IMR-90 (cell line): Measurements from ENCODE around the gene PLA2G2D. TPM values are rescaled to one million over a fixed set of nuclear protein-coding genes. Genes with fewer than 3 reads are reported as not detected.
A peak's percentile ranks its signal among the peaks of the same experiment; 100 is the strongest.

Experiments used
- ATAC-seq: fragments of 200-7000 bp; cut with Tn5 transposase; 2 replicates; pipeline ENCODE4 v1.9.1; 2020; ENCODE audit warnings: low read depth, mild to moderate bottlenecking, moderate library complexity
- BruUV-seq: library from RNA; stranded (reverse); fragments of 400-500 nt; replicated peaks from 2 replicates; lab custom pipeline; 2021; lab: Mats Ljungman, UMichigan
- CTCF ChIA-PET: fragments of 300-600 bp; formaldehyde crosslinking; extraction: SDS; loops from one replicate; lab custom pipeline; 2021; ENCODE audit warnings: antibody characterized with exemption; lab: Yijun Ruan, JAX
- POLR2A ChIA-PET: fragments of 300-600 bp; sonication (Branson Sonifier 250); formaldehyde crosslinking; loops from one replicate; lab custom pipeline; 2022; ENCODE audit warnings: antibody characterized with exemption; ENCODE audit not compliant: unreplicated experiment; lab: Charles Lee
- DNase-seq: peaks from one replicate; pipeline ENCODE4 v3.0.0; 2013
- H2AFZ ChIP-seq: replicated peaks from 2 replicates; pipeline ENCODE3; 2013; ENCODE audit warnings: low read length, mild to moderate bottlenecking; ENCODE audit not compliant: poor library complexity
- H2AK5ac ChIP-seq: 2 replicates; pipeline ENCODE4 v1.6.1; 2013; ENCODE audit warnings: low read depth, low read length, inconsistent platforms
- H2AK9ac ChIP-seq: replicated peaks from 2 replicates; pipeline ENCODE3; 2013; ENCODE audit warnings: mild to moderate bottlenecking, low read depth, low read length, moderate library complexity; ENCODE audit not compliant: poor library complexity
- H2BK120ac ChIP-seq: 2 replicates; pipeline ENCODE4 v1.6.1; 2013; ENCODE audit warnings: low read depth, low read length, inconsistent platforms
- H2BK15ac ChIP-seq: 3 replicates; pipeline ENCODE4 v1.6.1; 2013; ENCODE audit warnings: low read depth, low read length, inconsistent platforms
- H2BK20ac ChIP-seq: 2 replicates; pipeline ENCODE4 v1.6.1; 2013; ENCODE audit warnings: low read depth, mild to moderate bottlenecking, inconsistent platforms, low read length, moderate library complexity
- H2BK5ac ChIP-seq: 2 replicates; pipeline ENCODE4 v1.6.1; 2013; ENCODE audit warnings: mild to moderate bottlenecking, low read depth, low read length, inconsistent platforms; ENCODE audit not compliant: poor library complexity, severe bottlenecking
- H3K14ac ChIP-seq: replicated peaks from 2 replicates; pipeline ENCODE4 v1.6.1; 2013; ENCODE audit warnings: low read depth, low read length, inconsistent platforms
- H3K18ac ChIP-seq: 2 replicates; pipeline ENCODE4 v1.6.1; 2013; ENCODE audit warnings: low read depth, low read length, control low read depth
- H3K23ac ChIP-seq: 2 replicates; pipeline ENCODE4 v1.6.1; 2013; ENCODE audit warnings: low read depth, low read length, inconsistent platforms
- H3K27ac ChIP-seq: 2 replicates; pipeline ENCODE4 v1.5.1; 2013; ENCODE audit warnings: mild to moderate bottlenecking, control low read depth, low read length; ENCODE audit not compliant: insufficient read depth
- H3K27me3 ChIP-seq: 2 replicates; pipeline ENCODE4 v1.6.1; 2013; ENCODE audit warnings: low read length; ENCODE audit not compliant: control insufficient read depth, insufficient read depth
- H3K36me3 ChIP-seq: 2 replicates; pipeline ENCODE4 v1.6.1; 2013; ENCODE audit warnings: low read length, mixed read lengths; ENCODE audit not compliant: control insufficient read depth, insufficient read depth
- H3K4ac ChIP-seq: 2 replicates; pipeline ENCODE4 v1.6.1; 2013; ENCODE audit warnings: low read depth, low read length, inconsistent platforms
- H3K4me1 ChIP-seq: 2 replicates; pipeline ENCODE4 v1.6.1; 2013; ENCODE audit warnings: low read length, mixed read lengths; ENCODE audit not compliant: control insufficient read depth, insufficient read depth
- H3K4me2 ChIP-seq: 2 replicates; pipeline ENCODE4 v1.6.1; 2013; ENCODE audit warnings: low read depth, mild to moderate bottlenecking, control low read depth, low read length, moderate library complexity
- H3K4me3 ChIP-seq: 2 replicates; pipeline ENCODE4 v1.5.1; 2013; ENCODE audit warnings: low read depth, mild to moderate bottlenecking, control low read depth, low read length, moderate library complexity; ENCODE audit not compliant: insufficient read depth
- H3K56ac ChIP-seq: 2 replicates; pipeline ENCODE4 v1.6.1; 2013; ENCODE audit warnings: low read length, inconsistent platforms; ENCODE audit not compliant: insufficient read depth; ENCODE audit errors: extremely low read depth
- H3K79me1 ChIP-seq, 2 experiments: 2 replicates each; pipeline ENCODE4 v1.6.1; 2013; ENCODE audit warnings: low read length in 2 of 2, inconsistent platforms in 1 of 2, low read depth in 1 of 2
- H3K9ac ChIP-seq: 2 replicates; pipeline ENCODE4 v1.6.1; 2013; ENCODE audit warnings: low read depth, low read length, control low read depth
- H3K9me1 ChIP-seq: 2 replicates; pipeline ENCODE4 v1.6.1; 2013; ENCODE audit warnings: low read length, inconsistent platforms; ENCODE audit not compliant: insufficient read depth
- H3K9me3 ChIP-seq: 2 replicates; pipeline ENCODE4 v1.6.1; 2013; ENCODE audit warnings: low read length; ENCODE audit not compliant: control insufficient read depth, insufficient read depth
- H4K20me1 ChIP-seq: 2 replicates; pipeline ENCODE4 v1.6.1; 2013; ENCODE audit warnings: low read length, inconsistent platforms; ENCODE audit not compliant: insufficient read depth
- H4K5ac ChIP-seq: 2 replicates; pipeline ENCODE4 v1.6.1; 2013; ENCODE audit warnings: mild to moderate bottlenecking, low read depth, low read length, control low read depth
- H4K8ac ChIP-seq, 2 experiments: 2 replicates each; pipeline ENCODE4 v1.6.1; 2013; ENCODE audit warnings: low read depth in 2 of 2, low read length in 2 of 2, control low read depth in 1 of 2, inconsistent platforms in 1 of 2
- H4K91ac ChIP-seq: 2 replicates; pipeline ENCODE4 v1.6.1; 2013; ENCODE audit warnings: low read depth, low read length, inconsistent platforms; ENCODE audit not compliant: insufficient read depth
- BHLHE40 ChIP-seq: fragments of 150-350 bp; IDR thresholded peaks from 2 replicates; pipeline ENCODE4 v1.6.1; 2016; ENCODE audit warnings: mild to moderate bottlenecking, low read depth, low read length
- CEBPB ChIP-seq: IDR thresholded peaks from 2 replicates; pipeline ENCODE4 v1.6.1; 2012; ENCODE audit warnings: low read depth, low read length, improper control_type of control experiment
- CHD1 ChIP-seq: IDR thresholded peaks from 2 replicates; pipeline ENCODE4 v1.6.1; 2012; ENCODE audit warnings: low read depth, low read length, improper control_type of control experiment
- CTCF ChIP-seq: conservative IDR thresholded peaks from 2 replicates; pipeline ENCODE4 v1.5.1; 2012; ENCODE audit warnings: mild to moderate bottlenecking, low read depth, low read length, improper control_type of control experiment
- ELK1 ChIP-seq: fragments of 150-350 bp; IDR thresholded peaks from 2 replicates; pipeline ENCODE4 v1.6.1; 2016; ENCODE audit warnings: low read depth, mild to moderate bottlenecking, low read length, moderate library complexity, borderline replicate concordance
- FOS ChIP-seq: fragments of 150-350 bp; IDR thresholded peaks from 2 replicates; pipeline ENCODE4 v1.6.1; 2016; ENCODE audit warnings: low read depth, low read length
- MAFK ChIP-seq: IDR thresholded peaks from 2 replicates; pipeline ENCODE4 v1.6.1; 2012; ENCODE audit warnings: low read depth, low read length, improper control_type of control experiment
- MAZ ChIP-seq: IDR thresholded peaks from 2 replicates; pipeline ENCODE4 v1.6.1; 2012; ENCODE audit warnings: low read depth, mild to moderate bottlenecking, low read length, improper control_type of control experiment, moderate library complexity, borderline replicate concordance
- MXI1 ChIP-seq: IDR thresholded peaks from 2 replicates; pipeline ENCODE4 v1.6.1; 2012; ENCODE audit warnings: low read depth, mild to moderate bottlenecking, low read length, moderate library complexity, borderline replicate concordance
- NFE2L2 ChIP-seq: fragments of 150-350 bp; IDR thresholded peaks from 2 replicates; pipeline ENCODE4 v1.6.1; 2016; ENCODE audit warnings: low read depth, mild to moderate bottlenecking, low read length
- RAD21 ChIP-seq: IDR thresholded peaks from 2 replicates; pipeline ENCODE4 v1.6.1; 2012; ENCODE audit warnings: low read length, improper control_type of control experiment
- RCOR1 ChIP-seq: IDR thresholded peaks from 2 replicates; pipeline ENCODE4 v1.6.1; 2012; ENCODE audit warnings: mild to moderate bottlenecking, low read length, improper control_type of control experiment; ENCODE audit not compliant: insufficient replicate concordance
- RFX5 ChIP-seq: IDR thresholded peaks from 2 replicates; pipeline ENCODE4 v1.8.0; 2012; ENCODE audit warnings: low read depth, mild to moderate bottlenecking, low read length, moderate library complexity
- USF2 ChIP-seq: fragments of 150-350 bp; IDR thresholded peaks from 2 replicates; pipeline ENCODE4 v1.6.1; 2017; ENCODE audit warnings: mild to moderate bottlenecking, antibody characterized with exemption, low read length, low read depth
- WGBS, 2 experiments: methylation state at CpG; one replicate each; pipeline versions ENCODE4 v1.1.5 to v1.1.7; 2013; ENCODE audit warnings: missing lambda C conversion rate in 2 of 2; ENCODE audit not compliant: insufficient read length in 1 of 2; ENCODE audit errors: extremely low coverage in 2 of 2; 5-methylcytosine and 5-hydroxymethylcytosine counted together
- dilution Hi-C: fragments of 300-500 bp; cut with HindIII; formaldehyde crosslinking; loops from one replicate; pipeline ENCODE4 v1.14.3; 2018; ENCODE audit warnings: low sequenced_read_pairs; ENCODE audit not compliant: unreplicated experiment
- in situ Hi-C: fragments of 300-500 bp; cut with MboI; formaldehyde crosslinking; loops from 3 replicates; pipeline ENCODE4 v1.14.3; 2019; ENCODE audit warnings: low sequenced_read_pairs, inconsistent platforms, mixed read lengths
- intact Hi-C: fragments of 100-400 bp; cut with micrococcal nuclease; formaldehyde crosslinking; loops from 2 replicates; pipeline ENCODE4 v1.10.0; 2022
- polyA plus RNA-seq, 3 experiments: library from polyadenylated mRNA; depleted of rRNA; stranded (reverse); fragments of >200 nt; gene quantifications; 2 replicates each; pipeline ENCODE4 v1.2.3, GENCODE V29; 2012; ENCODE audit warnings: low replicate concordance in 1 of 3
- total RNA-seq: library from RNA; depleted of rRNA; stranded (reverse); fragments of >200 nt; gene quantifications from 2 replicates; pipeline ENCODE4 v1.2.3, GENCODE V29; 2012

The PLA2G2D gene
- total and polyA plus RNA-seq, 2 of the 4 experiments (the other 2 are of a cell fraction): not detected

GRCh38 chr1:20151906-20152598 is 32.7 kb upstream of the PLA2G2D start:
- no peak overlapping the region for H3K4ac ChIP-seq
- H2BK5ac ChIP-seq: no peak overlapping the region
- no peak overlapping the region for H3K18ac ChIP-seq
- peak overlapping the region; percentile 59 for H3K4me2 ChIP-seq
- H2BK20ac ChIP-seq: no peak overlapping the region
- no peak overlapping the region for H3K23ac ChIP-seq
- H4K20me1 ChIP-seq: no peaks in the 10 kb centered on the region; the same call in 1 of the 2 replicates
- H3K14ac ChIP-seq: no peak overlapping the region
- no peak overlapping the region for H2AK5ac ChIP-seq
- dilution Hi-C loops: no loop called here
- peak overlapping the region; percentile 98 for H2AFZ ChIP-seq
- peaks cover 5% of the 10 kb centered on the region for H3K27me3 ChIP-seq
- BruUV-seq: no TSS peak
- 0 out of 2 replicates have a peak overlapping the region, but pooled peaks have one; percentile 8 for H3K4me3 ChIP-seq
- no peak overlapping the region for H2BK15ac ChIP-seq
- H3K27ac ChIP-seq: no peak overlapping the region
- no peak overlapping the region for H2BK120ac ChIP-seq
- H4K8ac ChIP-seq: no peak overlapping the region; a peak in 1 of 4 replicates
- 0% methylated on average over 5 of the region's 29 CpGs; no CpG with 5 or more reads in 1 of the 2 experiments for WGBS, 2 experiments
- no peaks in the 10 kb centered on the region for H3K36me3 ChIP-seq
- ChIA-PET POLR2A (interaction anchor here (0.6 to 1.1 kb wide), 2 partner anchors 43 to 1520 kb away, joined by 3 to 11 read pairs; no protein-coding TSS in a partner anchor), CTCF (interaction anchor here (0.6 to 2.3 kb wide), 6 partner anchors 50 to 492 kb away, joined by 3 to 14 read pairs (median 4); no protein-coding TSS in a partner anchor)
- no peaks in the 10 kb centered on the region for H3K79me1 ChIP-seq
- ATAC-seq (peak; percentile 99), DNase-seq (peak; percentile 41)
- no peak overlapping the region for H3K9ac ChIP-seq
- in situ Hi-C loops: loop anchor here (5.0 kb wide), 1 partner anchor 235 kb away; no protein-coding TSS in a partner anchor
- no peak overlapping the region for H4K5ac ChIP-seq
- no peaks in the 10 kb centered on the region for H3K9me1 ChIP-seq
- H4K91ac ChIP-seq: no peak overlapping the region
- intact Hi-C loops: loop anchor here (1.0 to 5.0 kb wide), 6 partner anchors 51 to 490 kb away; partner anchors contain the start of gene HTR6
- H2AK9ac ChIP-seq: peak overlapping the region; percentile 95
- no peaks in the 10 kb centered on the region for H3K9me3 ChIP-seq
- no peak overlapping the region for H3K56ac ChIP-seq
- H3K4me1 ChIP-seq: peaks cover 3% of the 10 kb centered on the region; the same call in 1 of the 2 replicates
- TF ChIP-seq CEBPB: no peak
- no peak for TF ChIP-seq BHLHE40
- TF ChIP-seq RFX5: no peak
- no peak for TF ChIP-seq USF2
- TF ChIP-seq ELK1: no peak
- TF ChIP-seq RAD21: peak; percentile 92
- TF ChIP-seq NFE2L2: no peak
- no peak for TF ChIP-seq MAFK
- TF ChIP-seq CTCF: peak; percentile 90
- no peak for TF ChIP-seq FOS
- TF ChIP-seq MAZ: peak; percentile 86; the same call in 1 of the 2 replicates
- no peak for TF ChIP-seq CHD1
- TF ChIP-seq RCOR1: no peak
- no peak for TF ChIP-seq MXI1
